ENCODE results near the gene GULP1.

GRCh38 chr2:188369365-188369764 is 77.7 kb downstream of the GULP1 start:
- TF ChIP-seq CTCF (IDR thresholded peaks at IDR 0.05) (peak in 1 of 3 experiments; percentile 38), POLR2A (IDR thresholded peaks at IDR 0.05) (no peak), POLR2AphosphoS5 (IDR thresholded peaks at IDR 0.05; ENCODE audit: insufficient read depth in 1 of 2, low read depth in 1 of 2) (no peak)

Data from vagina (tissue), 2 donors.